Vagina (tissue), 2 donors: ENCODE data around the gene FAAP20. TPM values are rescaled to one million over a fixed set of nuclear protein-coding genes. Genes with fewer than 3 reads are reported as not detected.

Experiments
- DNase-seq, 2 donors: peaks; one replicate each; pipeline ENCODE4 v3.0.0-alpha.2; 2017; ENCODE audit errors: extremely low spot score in 2 of 2
- H3K27ac ChIP-seq: fragments of 200-600 bp; sonication (generic); one replicate; pipeline ENCODE4 v1.5.1; 2019
- H3K27me3 ChIP-seq: fragments of 200-600 bp; sonication (generic); one replicate; pipeline ENCODE4 v1.5.1; 2019
- H3K36me3 ChIP-seq, 2 donors: fragments of 200-600 bp; sonication (generic); one replicate each; pipeline ENCODE4 v1.5.1; 2017 to 2019
- H3K4me1 ChIP-seq: fragments of 200-600 bp; sonication (generic); one replicate; pipeline ENCODE4 v1.5.1; 2019
- H3K4me3 ChIP-seq, 2 donors: fragments of 200-600 bp; sonication (generic); 1 replicate in 1 of 2; 2 replicates in 1 of 2; pipeline ENCODE4 v1.5.1; 2016 to 2019
- H3K9me3 ChIP-seq: fragments of 200-600 bp; sonication (generic); one replicate; pipeline ENCODE4 v1.5.1; 2019
- CTCF ChIP-seq, 3 experiments: fragments of 450-650 bp in 2 of 3; fragments of 200-600 bp in 1 of 3; sonication (generic) in 1 of 3; IDR thresholded peaks; one replicate each; pipeline ENCODE4 v1.5.1; 2017 to 2019; ENCODE audit warnings: antibody characterized with exemption in 3 of 3, mild to moderate bottlenecking in 2 of 3, moderate library complexity in 2 of 3
- POLR2A ChIP-seq, 2 donors: fragments of 450-650 bp; IDR thresholded peaks; one replicate each; pipeline ENCODE4 v1.6.1; 2017; ENCODE audit warnings: antibody characterized with exemption in 2 of 2, mild to moderate bottlenecking in 2 of 2, moderate library complexity in 2 of 2
- POLR2AphosphoS5 ChIP-seq, 2 donors: sonication (generic); formaldehyde crosslinking; IDR thresholded peaks; one replicate each; pipeline ENCODE4 v1.9.0; 2017; ENCODE audit warnings: antibody characterized with exemption in 2 of 2, mild to moderate bottlenecking in 2 of 2, low read depth in 1 of 2; ENCODE audit not compliant: insufficient read depth in 1 of 2
- intact Hi-C: fragments of 100-400 bp; cut with DNase I; formaldehyde crosslinking; loops from one replicate; pipeline ENCODE4 v1.15.1; 2023
- total RNA-seq: library from RNA; depleted of rRNA; stranded (reverse); fragments of >200 nt; gene quantifications from one replicate; pipeline ENCODE4 v1.2.3, GENCODE V29; 2016

The FAAP20 gene
- total RNA-seq, 1 donor from 2014 or later: 92.3 TPM

- intact Hi-C loops: no loop called here
- H3K4me1 ChIP-seq: peaks cover 41% of the 10 kb centered on the region
- peaks cover 0 to 4% of the 10 kb centered on the region in 2 donors for H3K36me3 ChIP-seq
- DNase-seq: no peak
- TF ChIP-seq POLR2A (IDR thresholded peaks at IDR 0.05): no peak
- TF ChIP-seq CTCF (IDR thresholded peaks at IDR 0.05): no peak
- no peak for TF ChIP-seq POLR2AphosphoS5 (IDR thresholded peaks at IDR 0.05; ENCODE audit: insufficient read depth in 1 of 2, low read depth in 1 of 2)
- H3K27ac ChIP-seq: peak overlapping the region; percentile 0
- H3K4me3 ChIP-seq: no peak overlapping the region
- no peaks in the 10 kb centered on the region for H3K27me3 ChIP-seq
- H3K9me3 ChIP-seq: no peaks in the 10 kb centered on the region
These were observed 6.2 kb downstream of the FAAP20 start for GRCh38 chr1:2188336-2188735.

GRCh38 chr1:2187619-2188018 lies 7.0 kb downstream of the FAAP20 start:
- DNase-seq: no peak
- Histone ChIP-seq H3K4me1 (peaks cover 34% of the 10 kb centered on the region), H3K27me3 (no peaks in the 10 kb centered on the region), H3K27ac (peak overlapping the region; percentile 0), H3K9me3 (no peaks in the 10 kb centered on the region), H3K36me3 (peaks cover 0 to 4% of the 10 kb centered on the region in 2 donors), H3K4me3 (no peak overlapping the region)
- intact Hi-C loops: no loop called here
- TF ChIP-seq POLR2AphosphoS5 (IDR thresholded peaks at IDR 0.05; ENCODE audit: insufficient read depth in 1 of 2, low read depth in 1 of 2): no peak
- TF ChIP-seq CTCF (IDR thresholded peaks at IDR 0.05): no peak
- no peak for TF ChIP-seq POLR2A (IDR thresholded peaks at IDR 0.05)

DNA sequence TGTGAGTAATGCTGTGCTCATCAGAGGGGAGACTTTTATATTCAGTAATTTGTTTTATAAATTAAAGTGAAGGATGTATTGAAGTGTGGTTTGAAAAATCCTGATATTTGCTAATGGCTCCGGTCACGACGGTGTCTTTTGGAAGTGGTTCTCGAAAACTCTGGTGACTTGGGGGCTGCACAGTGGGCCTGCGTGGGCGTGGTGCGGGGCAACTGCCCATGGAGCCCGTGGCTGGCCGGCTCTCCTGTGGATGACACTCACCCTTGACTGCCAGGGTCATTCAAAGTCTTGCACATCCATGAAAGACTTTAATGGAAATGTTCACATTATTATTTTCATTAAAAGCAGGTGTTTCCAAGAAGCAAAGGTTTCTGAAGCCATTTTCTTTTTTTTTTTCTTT lies 7.7 kb downstream of the FAAP20 start:
- H3K4me3 ChIP-seq: no peak overlapping the region
- no peaks in the 10 kb centered on the region for H3K27me3 ChIP-seq
- H3K27ac ChIP-seq: no peak overlapping the region
- no peaks in the 10 kb centered on the region for H3K9me3 ChIP-seq
- intact Hi-C loops: no loop called here
- DNase-seq: no peak
- peaks cover 0 to 4% of the 10 kb centered on the region in 2 donors for H3K36me3 ChIP-seq
- no peak for TF ChIP-seq CTCF (IDR thresholded peaks at IDR 0.05)
- no peak for TF ChIP-seq POLR2A (IDR thresholded peaks at IDR 0.05)
- no peak for TF ChIP-seq POLR2AphosphoS5 (IDR thresholded peaks at IDR 0.05; ENCODE audit: insufficient read depth in 1 of 2, low read depth in 1 of 2)
- peaks cover 27% of the 10 kb centered on the region for H3K4me1 ChIP-seq

GRCh38 chr1:2185880-2186855 lies 8.4 kb downstream of the FAAP20 start:
- intact Hi-C loops: no loop called here
- no peak for DNase-seq

More at GRCh38 chr1:2185880-2186855, 8.4 kb downstream of the FAAP20 start:
- Histone ChIP-seq H3K9me3 (no peaks in the 10 kb centered on the region), H3K4me3 (no peak overlapping the region), H3K27me3 (no peaks in the 10 kb centered on the region), H3K4me1 (peaks cover 20% of the 10 kb centered on the region), H3K36me3 (peaks cover 0 to 4% of the 10 kb centered on the region in 2 donors), H3K27ac (no peak overlapping the region)
- TF ChIP-seq CTCF (IDR thresholded peaks at IDR 0.05) (no peak), POLR2A (IDR thresholded peaks at IDR 0.05) (no peak), POLR2AphosphoS5 (IDR thresholded peaks at IDR 0.05; ENCODE audit: insufficient read depth in 1 of 2, low read depth in 1 of 2) (no peak)
